H9 (cell line): Measurements from ENCODE around the gene CASP5. TPM values are rescaled to one million over a fixed set of nuclear protein-coding genes. Genes with fewer than 3 reads are reported as not detected.

Experiments used
- DNase-seq: peaks from one replicate; pipeline ENCODE4 v3.0.0-alpha.2; 2017
- H2AFZ ChIP-seq: one replicate; pipeline ENCODE4 v1.6.1; 2013; ENCODE audit warnings: mild to moderate bottlenecking, low read length, control low read depth, moderate library complexity
- H2AK5ac ChIP-seq: 2 replicates; pipeline ENCODE4 v1.6.1; 2013; ENCODE audit warnings: low read length, control low read depth, mixed read lengths; ENCODE audit not compliant: insufficient read length
- H2BK120ac ChIP-seq: one replicate; pipeline ENCODE4 v1.6.1; 2013; ENCODE audit warnings: low read depth, mild to moderate bottlenecking, low read length, control low read depth, inconsistent platforms; ENCODE audit not compliant: poor library complexity, severe bottlenecking
- H2BK12ac ChIP-seq: 2 replicates; pipeline ENCODE4 v1.6.1; 2013; ENCODE audit warnings: low read length, control low read depth, mixed read lengths, low read depth; ENCODE audit not compliant: insufficient read length
- H2BK15ac ChIP-seq: 2 replicates; pipeline ENCODE4 v1.6.1; 2013; ENCODE audit warnings: low read depth, low read length, control low read depth
- H2BK20ac ChIP-seq: one replicate; pipeline ENCODE4 v1.6.1; 2013; ENCODE audit warnings: low read depth, mild to moderate bottlenecking, low read length, control low read depth, inconsistent platforms; ENCODE audit not compliant: poor library complexity, severe bottlenecking
- H2BK5ac ChIP-seq: 2 replicates; pipeline ENCODE4 v1.6.1; 2013; ENCODE audit warnings: low read length, control low read depth, mixed read lengths; ENCODE audit not compliant: insufficient read length
- H3K14ac ChIP-seq: 2 replicates; pipeline ENCODE4 v1.6.1; 2013; ENCODE audit warnings: low read length, control low read depth; ENCODE audit not compliant: insufficient read depth
- H3K18ac ChIP-seq: 2 replicates; pipeline ENCODE4 v1.6.1; 2013; ENCODE audit warnings: low read depth, mild to moderate bottlenecking, mixed read lengths, low read length, control low read depth; ENCODE audit not compliant: insufficient read length
- H3K23ac ChIP-seq: 2 replicates; pipeline ENCODE4 v1.6.1; 2013; ENCODE audit warnings: low read length, control low read depth, mixed read lengths, low read depth; ENCODE audit not compliant: insufficient read length
- H3K23me2 ChIP-seq: 2 replicates; pipeline ENCODE4 v1.6.1; 2013; ENCODE audit warnings: low read depth, mild to moderate bottlenecking, mixed read lengths, low read length, control low read depth; ENCODE audit not compliant: insufficient read length, poor library complexity, severe bottlenecking
- H3K27ac ChIP-seq: 2 replicates; pipeline ENCODE4 v1.5.1; 2013; ENCODE audit warnings: low read length, control low read depth, mixed read lengths, low read depth; ENCODE audit not compliant: insufficient read length
- H3K27me3 ChIP-seq: 2 replicates; pipeline ENCODE4 v1.6.1; 2013; ENCODE audit warnings: low read length, control low read depth, inconsistent platforms; ENCODE audit not compliant: insufficient read depth
- H3K4ac ChIP-seq: 2 replicates; pipeline ENCODE4 v1.6.1; 2013; ENCODE audit warnings: low read depth, mild to moderate bottlenecking, control low read depth, inconsistent platforms, low read length, moderate library complexity
- H3K4me1 ChIP-seq: 2 replicates; pipeline ENCODE4 v1.6.1; 2013; ENCODE audit warnings: low read length, control low read depth, inconsistent platforms; ENCODE audit not compliant: insufficient read depth
- H3K4me2 ChIP-seq: 2 replicates; pipeline ENCODE4 v1.6.1; 2013; ENCODE audit warnings: low read length, control low read depth, mixed read lengths; ENCODE audit not compliant: insufficient read length, insufficient read depth
- H3K56ac ChIP-seq: 2 replicates; pipeline ENCODE4 v1.6.1; 2013; ENCODE audit warnings: low read depth, mild to moderate bottlenecking, mixed read lengths, low read length, control low read depth; ENCODE audit not compliant: insufficient read length
- H3K79me1 ChIP-seq: 2 replicates; pipeline ENCODE4 v1.6.1; 2013; ENCODE audit warnings: low read depth, mild to moderate bottlenecking, moderate library complexity, low read length, control low read depth, inconsistent platforms; ENCODE audit not compliant: insufficient read depth, poor library complexity, severe bottlenecking
- H3K79me2 ChIP-seq: 2 replicates; pipeline ENCODE4 v1.6.1; 2013; ENCODE audit warnings: low read length, control low read depth, inconsistent platforms; ENCODE audit not compliant: insufficient read depth
- H3K9ac ChIP-seq: 2 replicates; pipeline ENCODE4 v1.6.1; 2013; ENCODE audit warnings: low read length, control low read depth, mixed read lengths; ENCODE audit not compliant: insufficient read length; ENCODE audit errors: extremely low read depth
- H3K9me3 ChIP-seq: one replicate; pipeline ENCODE4 v1.6.1; 2013; ENCODE audit warnings: low read depth, low read length, inconsistent platforms; ENCODE audit not compliant: control insufficient read depth
- H3T11ph ChIP-seq: one replicate; pipeline ENCODE4 v1.6.1; 2013; ENCODE audit warnings: mild to moderate bottlenecking, low read length, control low read depth, inconsistent platforms
- H4K20me1 ChIP-seq: one replicate; pipeline ENCODE4 v1.6.1; 2013; ENCODE audit not compliant: control insufficient read depth, insufficient read length, insufficient read depth
- H4K5ac ChIP-seq: 2 replicates; pipeline ENCODE4 v1.6.1; 2013; ENCODE audit warnings: low read depth, mild to moderate bottlenecking, mixed read lengths, low read length, control low read depth; ENCODE audit not compliant: insufficient read length
- H4K8ac ChIP-seq: replicated peaks from 2 replicates; pipeline ENCODE4 v1.6.1; 2013; ENCODE audit warnings: low read length, control low read depth, mixed read lengths, low read depth; ENCODE audit not compliant: insufficient read length
- H4K91ac ChIP-seq: 2 replicates; pipeline ENCODE4 v1.6.1; 2013; ENCODE audit warnings: low read depth, mild to moderate bottlenecking, moderate library complexity, mixed read lengths, low read length, control low read depth; ENCODE audit not compliant: insufficient read length
- H3K27ac Mint-ChIP-seq, 3 experiments: 2 replicates in 2 of 3; 3 replicates in 1 of 3; pipeline ENCODE4 v1.8.0; 2020 to 2021; ENCODE audit warnings: mixed read lengths in 3 of 3, mild to moderate bottlenecking in 1 of 3, moderate library complexity in 1 of 3
- H3K27me3 Mint-ChIP-seq: 2 replicates; pipeline ENCODE4 v1.8.0; 2021; ENCODE audit warnings: low read depth, mild to moderate bottlenecking, moderate library complexity, mixed read lengths
- H3K36me3 Mint-ChIP-seq, 3 experiments: 2 replicates in 2 of 3; 3 replicates in 1 of 3; pipeline ENCODE4 v1.8.0; 2020 to 2021; ENCODE audit warnings: low read depth in 3 of 3, mixed read lengths in 3 of 3; ENCODE audit not compliant: insufficient read depth in 1 of 3
- H3K4me1 Mint-ChIP-seq, 2 experiments: 2 replicates each; pipeline ENCODE4 v1.8.0; 2020; ENCODE audit warnings: mixed read lengths in 2 of 2
- H3K4me3 Mint-ChIP-seq, 2 experiments: 2 replicates in 1 of 2; 3 replicates in 1 of 2; pipeline ENCODE4 v1.8.0; 2020 to 2021; ENCODE audit warnings: mild to moderate bottlenecking in 2 of 2, mixed read lengths in 2 of 2, moderate library complexity in 1 of 2
- H3K9me3 Mint-ChIP-seq, 2 experiments: 2 replicates in 1 of 2; 3 replicates in 1 of 2; pipeline ENCODE4 v1.8.0; 2020; ENCODE audit warnings: mild to moderate bottlenecking in 2 of 2, mixed read lengths in 2 of 2, moderate library complexity in 1 of 2
- CTCF ChIP-seq: fragments of 200-600 bp; sonication (generic); conservative IDR thresholded peaks from 3 replicates; pipeline ENCODE4 v1.8.0; 2021; ENCODE audit warnings: antibody characterized with exemption, mild to moderate bottlenecking
- WGBS: extraction: QIAGEN DNeasy Blood & Tissue Kit; methylation state at CpG from one replicate; pipeline ENCODE4 v1.1.7; 2013; ENCODE audit warnings: missing lambda C conversion rate, low lambda C conversion rate, mixed read lengths; ENCODE audit not compliant: insufficient read length; ENCODE audit errors: extremely low coverage; 5-methylcytosine and 5-hydroxymethylcytosine counted together
- total RNA-seq: library from RNA; stranded (reverse); gene quantifications from 2 replicates; pipeline ENCODE4 v1.2.1, GENCODE V29; 2021

The CASP5 gene
- total RNA-seq, 1 experiment from 2014 or later, result not detected

GRCh38 chr11:105005451-105005845, 17.5 kb downstream of the CASP5 start:
- H4K5ac ChIP-seq, result no peak overlapping the region
- no CpG with 5 or more reads among the region's 3 CpGs for WGBS

More at GRCh38 chr11:105005451-105005845, 17.5 kb downstream of the CASP5 start:
- H3K9ac ChIP-seq, result no peak overlapping the region
- no peak for DNase-seq
- H2BK15ac ChIP-seq, result no peak overlapping the region
- no peaks in the 10 kb centered on the region for H3K23me2 ChIP-seq
- no peak overlapping the region for H3K4me3 Mint-ChIP-seq
- H2BK12ac ChIP-seq, result no peak overlapping the region
- no peak overlapping the region for H3K18ac ChIP-seq
- H2AFZ ChIP-seq, result no peak overlapping the region
- H3K23ac ChIP-seq, result no peak overlapping the region
- 0 out of 2 replicates have a peak, but pooled peaks cover 2% of the 10 kb centered on the region for H3K4me1 ChIP-seq
- H3K9me3 Mint-ChIP-seq, result no peaks in the 10 kb centered on the region; a peak in 1 of 5 replicates
- no peaks in the 10 kb centered on the region for H4K20me1 ChIP-seq
- H3K14ac ChIP-seq, result no peak overlapping the region
- H2BK20ac ChIP-seq, result no peak overlapping the region
- H3K27me3 ChIP-seq, result no peaks in the 10 kb centered on the region
- no peak overlapping the region for H3K56ac ChIP-seq
- no peaks in the 10 kb centered on the region for H3K79me1 ChIP-seq
- H2BK5ac ChIP-seq, result no peak overlapping the region
- H3K36me3 Mint-ChIP-seq, result peaks cover 0 to 2% (median 0%) of the 10 kb centered on the region in 3 experiments; a peak in 2 of 7 replicates
- H3K9me3 ChIP-seq, result no peaks in the 10 kb centered on the region
- no peak overlapping the region for H3K4ac ChIP-seq
- H3K4me1 Mint-ChIP-seq, result 0 out of 4 replicates have a peak, but pooled peaks cover 0 to 3% of the 10 kb centered on the region in 2 experiments
- H3K27ac ChIP-seq, result no peak overlapping the region
- H4K91ac ChIP-seq, result no peak overlapping the region
- no peak overlapping the region for H2BK120ac ChIP-seq
- no peak for TF ChIP-seq CTCF
- H4K8ac ChIP-seq, result no peak overlapping the region
- H2AK5ac ChIP-seq, result no peak overlapping the region
- no peaks in the 10 kb centered on the region for H3K79me2 ChIP-seq
- no peak overlapping the region for H3K4me2 ChIP-seq
- H3T11ph ChIP-seq, result no peak overlapping the region
- no peaks in the 10 kb centered on the region for H3K27me3 Mint-ChIP-seq
- peak overlapping the region in 1 of 3 experiments; percentile 17; a peak in 1 of 7 replicates for H3K27ac Mint-ChIP-seq
